HuH-7.5 (cell line): ENCODE results near the gene MAN2C1.

Experiments
- DNase-seq: peaks from one replicate; pipeline ENCODE4 v3.0.0; 2011; ENCODE audit warnings: low spot score

The MAN2C1 gene

DNA sequence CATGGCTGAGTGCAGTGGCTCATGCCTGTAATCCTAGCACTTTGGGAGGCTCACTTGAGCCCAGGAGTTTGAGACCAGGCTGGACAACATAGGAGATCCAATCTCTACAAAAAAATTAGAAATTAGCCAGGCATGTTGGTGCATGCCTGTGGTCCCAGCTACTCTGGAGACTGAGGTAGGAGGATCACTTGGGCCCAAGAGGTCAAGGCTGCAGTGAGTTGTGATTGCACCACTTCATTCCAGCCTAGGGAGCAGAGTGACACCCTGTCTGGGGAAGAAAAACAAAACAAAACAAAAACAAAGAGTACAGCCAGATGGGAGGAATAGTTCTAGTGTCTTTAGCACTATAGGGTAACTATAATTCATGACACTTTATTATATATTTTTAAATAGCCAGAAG is 58.7 kb downstream of the MAN2C1 start:
- DNase-seq = no peak

GRCh38 chr15:75307778-75308390 is 60.5 kb downstream of the MAN2C1 start:
- DNase-seq = peak; percentile 94

GRCh38 chr15:75306188-75306587 is 62.2 kb downstream of the MAN2C1 start:
- no peak for DNase-seq
